ENCODE data around the gene HES6. TPM values are rescaled to one million over a fixed set of nuclear protein-coding genes. Genes with fewer than 3 reads are reported as not detected.

Gene HES6
- total RNA-seq, 1 donor from 2014 or later, result 10.3 TPM

DNA sequence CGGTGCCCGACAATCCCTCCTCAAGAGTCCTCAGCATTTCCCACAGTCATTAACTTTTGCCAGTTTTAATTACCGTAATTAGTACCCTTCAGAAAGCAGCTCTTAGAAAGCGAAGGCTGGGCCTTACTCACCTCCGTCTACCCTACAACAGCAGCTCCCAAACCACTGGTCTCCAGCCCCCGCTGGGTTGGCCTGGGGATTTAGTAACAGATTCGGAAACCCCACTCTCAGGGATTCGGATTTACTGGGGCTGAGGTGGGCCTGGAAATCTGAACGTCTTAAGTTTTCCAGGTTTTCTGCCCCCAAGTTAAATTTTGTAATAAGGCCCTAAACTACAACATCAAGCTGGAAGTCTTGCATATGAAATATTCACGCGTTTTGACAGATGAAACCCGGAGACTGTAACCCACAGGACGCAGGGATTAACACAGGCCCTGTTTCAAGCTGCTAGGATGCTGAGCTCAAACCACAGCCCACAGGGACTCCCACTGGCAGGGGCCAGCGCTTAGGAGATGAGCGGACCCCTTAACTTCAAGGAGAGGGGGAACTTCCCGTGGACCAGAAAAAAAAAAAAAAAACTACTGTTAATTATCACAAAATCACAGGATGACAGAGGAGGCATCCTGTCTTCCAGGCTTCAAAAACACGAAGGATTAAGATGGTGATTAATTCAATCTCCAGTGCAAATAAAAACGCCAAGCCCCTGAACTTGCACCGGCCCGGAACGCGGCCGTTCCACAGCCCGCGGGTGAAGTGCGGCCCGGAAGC is 37.3 kb downstream of the HES6 start:
- intact Hi-C loops (cut with micrococcal nuclease), result loop anchor here (1.0 to 2.0 kb wide), 6 partner anchors 29 to 236 kb away; partner anchors contain the start of genes HES6, PER2, SCLY and TRAF3IP1
- H3K4me1 Mint-ChIP-seq, result peaks cover 33% of the 10 kb centered on the region
- H3K27ac Mint-ChIP-seq, result peak overlapping the region; percentile 78

DNA sequence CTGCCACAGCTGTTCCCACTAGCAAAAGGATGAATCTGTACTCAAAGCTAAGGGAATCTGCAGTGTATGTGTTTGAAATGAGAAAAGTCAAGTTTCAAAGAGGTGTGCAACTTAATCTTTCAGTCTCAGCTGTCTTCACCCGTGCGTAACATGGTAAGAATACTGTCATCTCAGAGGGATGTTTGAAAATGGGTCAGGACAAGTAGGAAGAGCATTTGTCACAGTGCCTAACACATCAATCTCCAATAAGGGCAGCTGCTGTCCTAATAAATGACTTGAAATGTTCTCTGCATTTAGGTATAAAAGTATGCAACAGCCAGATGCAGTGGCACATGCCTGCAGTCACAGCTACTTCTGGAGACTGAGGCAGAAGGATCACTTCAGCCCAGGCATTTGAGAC is 49.4 kb downstream of the HES6 start:
- peaks cover 78% of the 10 kb centered on the region for H3K36me3 Mint-ChIP-seq (ENCODE audit: low read depth)

More for the DNA sequence above, 37.3 kb downstream of the HES6 start:
- no peaks in the 10 kb centered on the region for H3K27me3 Mint-ChIP-seq
- H3K4me3 Mint-ChIP-seq, result peak overlapping the region; percentile 87
- H3K9me3 Mint-ChIP-seq, result no peaks in the 10 kb centered on the region
- peaks cover 12% of the 10 kb centered on the region for H3K36me3 Mint-ChIP-seq (ENCODE audit: low read depth)
- DNase-seq, result peak; percentile 71

More for the DNA sequence above, 49.4 kb downstream of the HES6 start:
- DNase-seq, result no peak
- Mint-ChIP-seq H3K4me1 (peaks cover under 1% of the 10 kb centered on the region), H3K27ac (no peak overlapping the region), H3K27me3 (no peaks in the 10 kb centered on the region), H3K9me3 (no peaks in the 10 kb centered on the region), H3K4me3 (no peak overlapping the region)
- intact Hi-C loops (cut with micrococcal nuclease), result no loop called here

Other genes with a start within 250 kb of the HES6 start
- gene SCLY, start 179.0 kb downstream of the HES6 start, total RNA-seq, result 109 TPM in 2 replicates
- 0.07 and 0.26 TPM in 2 replicates for gene ESPNL, start 139.7 kb downstream of the HES6 start, total RNA-seq
- not detected in 2 replicates for gene KLHL30, start 101.4 kb downstream of the HES6 start, total RNA-seq
- gene ERFE, start 81.1 kb downstream of the HES6 start, total RNA-seq, result 0.24 and 0.37 TPM in 2 replicates
- gene ILKAP, start 36.3 kb downstream of the HES6 start, total RNA-seq, result 74.4 and 77.4 TPM in 2 replicates
- gene PER2, start 48.6 kb upstream of the HES6 start, total RNA-seq, result 18.3 and 21.9 TPM in 2 replicates
- 11.0 and 12.7 TPM in 2 replicates for gene TRAF3IP1, start 80.5 kb upstream of the HES6 start, total RNA-seq
- 33.9 and 34.8 TPM in 2 replicates for gene ASB1, start 186.9 kb upstream of the HES6 start, total RNA-seq